ENCODE results near the gene TIMM10. TPM values are rescaled to one million over a fixed set of nuclear protein-coding genes. Genes with fewer than 3 reads are reported as not detected.

Gene TIMM10
- total RNA-seq, 1 donor from 2014 or later: 43.2 TPM

GRCh38 chr11:57493507-57494503, 36.7 kb downstream of the TIMM10 start:
- H3K27me3 Mint-ChIP-seq (ENCODE audit: low read depth): no peaks in the 10 kb centered on the region
- no peaks in the 10 kb centered on the region for H3K9me3 Mint-ChIP-seq (ENCODE audit: low read depth)
- peaks cover 4% of the 10 kb centered on the region for H3K36me3 Mint-ChIP-seq (ENCODE audit: low read depth)
- no peak overlapping the region for H3K4me3 Mint-ChIP-seq (ENCODE audit: unreplicated experiment)
- peak; percentile 86 for TF ChIP-seq CTCF (IDR thresholded peaks at IDR 0.05)
- H3K27ac Mint-ChIP-seq (ENCODE audit: unreplicated experiment): no peak overlapping the region
- DNase-seq (ENCODE audit: low spot score): peak; percentile 72
- no peaks in the 10 kb centered on the region for H3K4me1 Mint-ChIP-seq (ENCODE audit: low read depth)

- TF ChIP-seq CTCF (IDR thresholded peaks at IDR 0.05): peak; percentile 74
- peak; percentile 70 for DNase-seq (ENCODE audit: low spot score)
Observed at GRCh38 chr11:57491371-57492061, 39.0 kb downstream of the TIMM10 start.

GRCh38 chr11:57490456-57491248, 39.9 kb downstream of the TIMM10 start:
- H3K36me3 Mint-ChIP-seq (ENCODE audit: low read depth): peaks cover 4% of the 10 kb centered on the region
- no peak overlapping the region for H3K4me3 Mint-ChIP-seq (ENCODE audit: unreplicated experiment)
- no peaks in the 10 kb centered on the region for H3K9me3 Mint-ChIP-seq (ENCODE audit: low read depth)
- TF ChIP-seq CTCF (IDR thresholded peaks at IDR 0.05): no peak
- DNase-seq (ENCODE audit: low spot score): peak; percentile 32
- H3K27me3 Mint-ChIP-seq (ENCODE audit: low read depth): no peaks in the 10 kb centered on the region
- H3K4me1 Mint-ChIP-seq (ENCODE audit: low read depth): no peaks in the 10 kb centered on the region
- no peak overlapping the region for H3K27ac Mint-ChIP-seq (ENCODE audit: unreplicated experiment)

More at GRCh38 chr11:57491371-57492061, 39.0 kb downstream of the TIMM10 start:
- Mint-ChIP-seq H3K27me3 (ENCODE audit: low read depth) (no peaks in the 10 kb centered on the region), H3K4me3 (ENCODE audit: unreplicated experiment) (no peak overlapping the region), H3K36me3 (ENCODE audit: low read depth) (peaks cover 6% of the 10 kb centered on the region), H3K27ac (ENCODE audit: unreplicated experiment) (no peak overlapping the region), H3K4me1 (ENCODE audit: low read depth) (no peaks in the 10 kb centered on the region), H3K9me3 (ENCODE audit: low read depth) (no peaks in the 10 kb centered on the region)

- H3K9me3 Mint-ChIP-seq (ENCODE audit: low read depth): no peaks in the 10 kb centered on the region
- H3K4me3 Mint-ChIP-seq (ENCODE audit: unreplicated experiment): no peak overlapping the region
- peaks cover 4% of the 10 kb centered on the region for H3K4me1 Mint-ChIP-seq (ENCODE audit: low read depth)
- DNase-seq (ENCODE audit: low spot score): peak; percentile 47
- peaks cover 6% of the 10 kb centered on the region for H3K27me3 Mint-ChIP-seq (ENCODE audit: low read depth)
- H3K36me3 Mint-ChIP-seq (ENCODE audit: low read depth): peaks cover 4% of the 10 kb centered on the region
- TF ChIP-seq CTCF (IDR thresholded peaks at IDR 0.05): no peak
- H3K27ac Mint-ChIP-seq (ENCODE audit: unreplicated experiment): no peak overlapping the region
Observed at GRCh38 chr11:57487920-57488659, 42.5 kb downstream of the TIMM10 start.
